Measurements from ENCODE around the gene IDH2. TPM values are rescaled to one million over a fixed set of nuclear protein-coding genes. Genes with fewer than 3 reads are reported as not detected.

IDH2 gene
- total and polyA plus RNA-seq, 3 donors from 2014 or later = 13.1 to 23.5 (median 17.7) TPM

DNA sequence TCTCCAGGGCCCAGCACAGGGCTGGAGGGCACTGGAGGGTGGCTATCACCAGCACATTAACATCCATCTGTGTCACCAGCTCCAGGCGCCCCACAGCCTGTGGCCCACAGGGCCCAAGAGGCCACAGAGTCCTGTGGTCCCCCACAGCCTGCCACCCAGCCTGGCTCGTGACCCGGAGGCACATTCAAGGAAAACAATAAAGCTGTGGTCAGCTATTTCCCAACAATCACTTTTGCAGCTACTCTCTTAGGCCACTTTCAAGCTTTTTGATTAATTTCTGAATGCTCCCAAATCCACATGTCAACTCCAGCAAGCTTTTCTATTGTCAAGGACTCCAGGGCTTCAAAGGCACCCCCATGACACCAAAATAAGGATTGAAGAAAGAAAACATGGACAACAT is 16.7 kb downstream of the IDH2 start:
- Histone ChIP-seq H3K27ac (no peak overlapping the region), H3K9me3 (no peaks in the 10 kb centered on the region), H3K4me1 (no peaks in the 10 kb centered on the region), H3K4me3 (no peak overlapping the region), H3K36me3 (ENCODE audit: low read depth, missing control alignments) (no peaks in the 10 kb centered on the region), H3K27me3 (no peaks in the 10 kb centered on the region)
- DNase-seq = no peak
- intact Hi-C loops (cut with DNase I; ENCODE audit: low total_unique reads) = no loop called here
- TF ChIP-seq POLR2A (IDR thresholded peaks at IDR 0.05) = no peak
- TF ChIP-seq, protein P1, sequence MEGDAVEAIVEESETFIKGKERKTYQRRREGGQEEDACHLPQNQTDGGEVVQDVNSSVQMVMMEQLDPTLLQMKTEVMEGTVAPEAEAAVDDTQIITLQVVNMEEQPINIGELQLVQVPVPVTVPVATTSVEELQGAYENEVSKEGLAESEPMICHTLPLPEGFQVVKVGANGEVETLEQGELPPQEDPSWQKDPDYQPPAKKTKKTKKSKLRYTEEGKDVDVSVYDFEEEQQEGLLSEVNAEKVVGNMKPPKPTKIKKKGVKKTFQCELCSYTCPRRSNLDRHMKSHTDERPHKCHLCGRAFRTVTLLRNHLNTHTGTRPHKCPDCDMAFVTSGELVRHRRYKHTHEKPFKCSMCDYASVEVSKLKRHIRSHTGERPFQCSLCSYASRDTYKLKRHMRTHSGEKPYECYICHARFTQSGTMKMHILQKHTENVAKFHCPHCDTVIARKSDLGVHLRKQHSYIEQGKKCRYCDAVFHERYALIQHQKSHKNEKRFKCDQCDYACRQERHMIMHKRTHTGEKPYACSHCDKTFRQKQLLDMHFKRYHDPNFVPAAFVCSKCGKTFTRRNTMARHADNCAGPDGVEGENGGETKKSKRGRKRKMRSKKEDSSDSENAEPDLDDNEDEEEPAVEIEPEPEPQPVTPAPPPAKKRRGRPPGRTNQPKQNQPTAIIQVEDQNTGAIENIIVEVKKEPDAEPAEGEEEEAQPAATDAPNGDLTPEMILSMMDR (IDR thresholded peaks at IDR 0.05) = no peak
- 93 to 95% methylated on average over 3 of the region's 3 CpGs for WGBS, 2 donors

DNA sequence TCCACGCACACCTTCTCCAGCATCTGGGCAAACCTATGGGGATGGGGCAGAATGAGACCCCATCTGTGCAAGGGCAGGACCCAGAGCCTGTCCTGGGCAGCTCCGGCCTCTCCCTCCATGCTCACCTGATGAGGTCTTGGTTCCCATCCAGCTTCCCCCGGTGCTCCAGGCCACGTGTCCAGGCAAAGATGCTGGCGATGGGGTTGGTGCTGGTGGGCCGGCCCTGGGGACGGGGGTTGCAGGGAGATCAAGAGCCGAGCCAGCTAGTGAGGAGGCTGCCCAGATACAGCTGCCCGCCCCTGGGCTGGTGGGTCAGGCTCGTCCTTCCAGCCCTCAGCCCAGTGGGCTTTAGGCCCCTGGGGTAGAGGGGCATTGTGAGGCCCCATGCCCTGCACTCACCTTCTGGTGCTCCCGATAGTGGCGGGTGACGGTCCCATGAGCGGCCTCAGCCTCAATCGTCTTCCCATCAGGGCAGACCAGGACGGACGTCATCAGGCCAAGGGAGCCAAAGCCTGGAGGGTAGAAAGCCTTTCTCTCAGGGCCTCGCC is 17.3 kb downstream of the IDH2 start:
- WGBS, 2 donors = 94% methylated on average over 17 of the region's 18 CpGs; no CpG with 5 or more reads in 1 of the 2 donors
- TF ChIP-seq, protein P1 (IDR thresholded peaks at IDR 0.05) = no peak
- TF ChIP-seq POLR2A (IDR thresholded peaks at IDR 0.05) = no peak
- Histone ChIP-seq H3K4me1 (no peaks in the 10 kb centered on the region), H3K9me3 (no peaks in the 10 kb centered on the region), H3K27ac (no peak overlapping the region), H3K27me3 (no peaks in the 10 kb centered on the region), H3K36me3 (ENCODE audit: low read depth, missing control alignments) (no peaks in the 10 kb centered on the region), H3K4me3 (no peak overlapping the region)
- intact Hi-C loops (cut with DNase I; ENCODE audit: low total_unique reads) = no loop called here
- no peak for DNase-seq

DNA sequence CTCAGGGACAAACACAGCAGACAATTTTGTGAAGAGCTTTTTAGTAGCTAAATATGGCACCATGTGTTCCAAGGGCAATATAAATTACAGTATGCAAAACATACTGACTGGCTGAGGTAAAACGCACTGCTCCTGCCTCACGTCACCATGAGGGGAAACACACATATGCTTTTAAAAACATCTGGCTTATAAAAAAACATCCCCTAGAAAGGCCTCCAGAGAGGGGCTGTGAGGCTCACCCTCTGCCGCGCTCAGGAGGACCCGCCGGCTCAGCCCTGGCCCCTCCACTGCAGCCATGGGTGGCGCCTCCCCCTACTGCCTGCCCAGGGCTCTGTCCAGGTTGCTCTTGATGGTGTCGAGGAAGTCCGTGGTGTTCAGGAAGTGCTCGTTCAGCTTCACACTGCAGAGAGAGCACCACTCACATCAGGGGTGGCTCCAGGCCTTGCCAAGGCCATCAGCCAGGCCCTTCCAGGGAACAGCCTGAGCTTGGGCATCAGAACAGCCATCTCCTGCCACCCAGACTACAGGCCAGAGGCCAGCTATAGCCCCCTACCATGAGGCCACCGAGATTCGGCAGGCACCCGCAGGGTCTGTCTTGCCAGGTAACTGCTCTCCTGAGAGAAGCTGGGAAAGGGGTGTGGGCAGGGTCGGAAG is 18.2 kb downstream of the IDH2 start:
- DNase-seq = no peak
- 78 to 86% methylated on average over 8 to 14 of the region's 14 CpGs for WGBS, 2 donors
- H3K4me1 ChIP-seq = no peaks in the 10 kb centered on the region
- no peaks in the 10 kb centered on the region for H3K27me3 ChIP-seq
- intact Hi-C loops (cut with DNase I; ENCODE audit: low total_unique reads) = no loop called here
- no peak for TF ChIP-seq POLR2A (IDR thresholded peaks at IDR 0.05)
- TF ChIP-seq, protein P1 (IDR thresholded peaks at IDR 0.05) = no peak
- no peaks in the 10 kb centered on the region for H3K9me3 ChIP-seq
- H3K36me3 ChIP-seq (ENCODE audit: low read depth, missing control alignments) = no peaks in the 10 kb centered on the region
- H3K27ac ChIP-seq = no peak overlapping the region
- H3K4me3 ChIP-seq = no peak overlapping the region

DNA sequence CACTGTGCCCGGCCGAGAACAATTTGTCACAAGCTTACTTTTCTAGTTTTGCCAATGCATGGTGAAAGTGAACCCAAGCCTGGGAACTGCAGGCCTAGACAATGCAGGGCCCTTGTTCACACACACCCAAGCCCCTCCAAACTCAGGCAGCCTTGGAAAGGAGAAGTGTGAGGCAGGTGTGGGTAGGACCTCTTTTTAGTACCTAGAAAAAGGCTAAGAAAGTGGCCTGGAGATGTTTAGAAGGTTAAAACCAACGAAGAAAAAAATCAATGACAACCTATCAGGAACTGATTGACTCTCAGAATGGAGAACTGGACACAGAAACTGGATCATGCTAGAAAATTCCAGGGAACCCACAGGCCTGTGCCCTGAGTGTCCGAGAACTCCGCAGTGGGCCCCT is 18.8 kb downstream of the IDH2 start:
- Histone ChIP-seq H3K4me1 (no peaks in the 10 kb centered on the region), H3K4me3 (no peak overlapping the region), H3K9me3 (no peaks in the 10 kb centered on the region), H3K27me3 (no peaks in the 10 kb centered on the region), H3K27ac (no peak overlapping the region), H3K36me3 (ENCODE audit: low read depth, missing control alignments) (no peaks in the 10 kb centered on the region)
- intact Hi-C loops (cut with DNase I; ENCODE audit: low total_unique reads) = no loop called here
- no peak for TF ChIP-seq POLR2A (IDR thresholded peaks at IDR 0.05)
- TF ChIP-seq, protein P1 (IDR thresholded peaks at IDR 0.05) = no peak
- DNase-seq = no peak
- 94 to 97% methylated on average over 5 of the region's 5 CpGs for WGBS, 2 donors

All from testis (tissue), 3 donors.